OCI-LY7 (cell line): Measurements from ENCODE around the gene POPDC3.

Experiments
- EZH2phosphoT487 ChIP-seq: fragments of 200-600 bp; sonication (generic); IDR thresholded peaks from 2 replicates; pipeline ENCODE4 v1.6.1; 2018; ENCODE audit warnings: low read depth, borderline replicate concordance, mild to moderate bottlenecking, mixed run types, antibody characterized with exemption, low read length, moderate library complexity, mixed read lengths
- TF ChIP-seq, protein P1 (sequence below): fragments of 200-600 bp; sonication (generic); conservative IDR thresholded peaks from 2 replicates; pipeline ENCODE4 v1.5.1; 2014; ENCODE audit warnings: mild to moderate bottlenecking, antibody characterized with exemption, low read length, moderate library complexity, mixed read lengths

DNA sequence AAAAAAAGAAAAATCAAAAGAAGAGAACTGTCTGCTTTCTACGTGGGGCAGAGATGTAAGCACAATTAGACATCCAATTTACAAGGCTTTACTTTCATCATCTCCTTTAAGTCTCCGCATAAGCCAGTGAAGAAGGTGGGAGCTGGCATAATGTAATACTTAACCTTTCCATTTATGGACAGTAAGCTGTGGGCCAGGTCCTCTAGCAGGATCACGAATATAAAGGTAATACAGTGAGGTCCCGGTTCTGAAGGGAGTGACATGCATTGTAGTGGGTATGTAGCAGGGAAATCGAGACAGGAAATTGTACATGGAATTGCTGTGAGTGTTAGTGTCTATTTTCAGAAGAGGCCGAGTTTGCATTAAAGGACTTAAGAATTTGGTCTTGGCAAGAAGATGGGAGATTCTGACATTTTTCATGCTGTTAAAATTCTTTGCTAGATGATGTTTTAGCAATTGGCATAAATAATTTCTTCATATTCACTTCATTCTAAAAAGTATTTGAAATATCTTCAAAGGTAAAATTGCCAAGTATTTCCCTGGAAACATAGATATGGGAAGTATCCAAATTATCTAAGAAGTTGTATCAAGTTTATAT lies 20.4 kb upstream of the POPDC3 start:
- TF ChIP-seq, protein P1, sequence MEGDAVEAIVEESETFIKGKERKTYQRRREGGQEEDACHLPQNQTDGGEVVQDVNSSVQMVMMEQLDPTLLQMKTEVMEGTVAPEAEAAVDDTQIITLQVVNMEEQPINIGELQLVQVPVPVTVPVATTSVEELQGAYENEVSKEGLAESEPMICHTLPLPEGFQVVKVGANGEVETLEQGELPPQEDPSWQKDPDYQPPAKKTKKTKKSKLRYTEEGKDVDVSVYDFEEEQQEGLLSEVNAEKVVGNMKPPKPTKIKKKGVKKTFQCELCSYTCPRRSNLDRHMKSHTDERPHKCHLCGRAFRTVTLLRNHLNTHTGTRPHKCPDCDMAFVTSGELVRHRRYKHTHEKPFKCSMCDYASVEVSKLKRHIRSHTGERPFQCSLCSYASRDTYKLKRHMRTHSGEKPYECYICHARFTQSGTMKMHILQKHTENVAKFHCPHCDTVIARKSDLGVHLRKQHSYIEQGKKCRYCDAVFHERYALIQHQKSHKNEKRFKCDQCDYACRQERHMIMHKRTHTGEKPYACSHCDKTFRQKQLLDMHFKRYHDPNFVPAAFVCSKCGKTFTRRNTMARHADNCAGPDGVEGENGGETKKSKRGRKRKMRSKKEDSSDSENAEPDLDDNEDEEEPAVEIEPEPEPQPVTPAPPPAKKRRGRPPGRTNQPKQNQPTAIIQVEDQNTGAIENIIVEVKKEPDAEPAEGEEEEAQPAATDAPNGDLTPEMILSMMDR: no peak
- TF ChIP-seq EZH2phosphoT487: no peak
